ENCODE measurements around the gene EML4. TPM values are rescaled to one million over a fixed set of nuclear protein-coding genes. Genes with fewer than 3 reads are reported as not detected.

The EML4 gene
- total and polyA plus RNA-seq, 4 donors = 22.6 to 85.8 (median 54.4) TPM

GRCh38 chr2:42290005-42290404 is 120.9 kb downstream of the EML4 start:
- no peaks in the 10 kb centered on the region for H3K9me3 ChIP-seq (ENCODE audit: control insufficient read depth in 4 of 4, insufficient read depth in 3 of 4, low read length in 3 of 4)
- no peaks in the 10 kb centered on the region for H3K27me3 ChIP-seq (ENCODE audit: control insufficient read depth in 3 of 3, insufficient read depth in 3 of 3, low read length in 2 of 3)
- no peak for DNase-seq
- no peak overlapping the region for H3K4me3 ChIP-seq
- H3K9ac ChIP-seq (ENCODE audit: insufficient read depth in 1 of 2, low read length in 2 of 2) = no peak overlapping the region
- H3K4me1 ChIP-seq (ENCODE audit: control insufficient read depth in 5 of 5, insufficient read depth in 5 of 5, low read length in 5 of 5) = no peaks in the 10 kb centered on the region
- WGBS, 2 donors = 95 to 97% methylated on average over 8 of the region's 8 CpGs
- no peak for TF ChIP-seq CTCF (IDR thresholded peaks at IDR 0.05; ENCODE audit: control extremely low read depth, extremely low read depth)
- peaks cover 3 to 27% (median 5%) of the 10 kb centered on the region in 4 donors for H3K36me3 ChIP-seq (ENCODE audit: control insufficient read depth in 4 of 4, insufficient read depth in 4 of 4, low read length in 4 of 4)
- no peak overlapping the region for H3K27ac ChIP-seq (ENCODE audit: low read depth in 1 of 2, low read length in 1 of 2)
- ATAC-seq (ENCODE audit: insufficient read depth, low FRiP score) = no peak

- Histone ChIP-seq H3K9ac (ENCODE audit: insufficient read depth in 1 of 2, low read length in 2 of 2) (no peak overlapping the region), H3K27me3 (ENCODE audit: control insufficient read depth in 3 of 3, insufficient read depth in 3 of 3, low read length in 2 of 3) (no peaks in the 10 kb centered on the region), H3K4me3 (no peak overlapping the region), H3K27ac (ENCODE audit: low read depth in 1 of 2, low read length in 1 of 2) (no peak overlapping the region), H3K36me3 (ENCODE audit: control insufficient read depth in 4 of 4, insufficient read depth in 4 of 4, low read length in 4 of 4) (peaks cover 6 to 38% (median 8%) of the 10 kb centered on the region in 4 donors), H3K4me1 (ENCODE audit: control insufficient read depth in 5 of 5, insufficient read depth in 5 of 5, low read length in 5 of 5) (no peaks in the 10 kb centered on the region), H3K9me3 (ENCODE audit: control insufficient read depth in 4 of 4, insufficient read depth in 3 of 4, low read length in 3 of 4) (no peaks in the 10 kb centered on the region)
- no peak for ATAC-seq (ENCODE audit: insufficient read depth, low FRiP score)
- no peak for DNase-seq
- TF ChIP-seq CTCF (IDR thresholded peaks at IDR 0.05; ENCODE audit: control extremely low read depth, extremely low read depth) = no peak
- 96% methylated on average over 8 of the region's 8 CpGs for WGBS, 2 donors
These were observed 123.9 kb downstream of the EML4 start for GRCh38 chr2:42293019-42293418.

GRCh38 chr2:42296226-42296625 is 127.1 kb downstream of the EML4 start:
- Histone ChIP-seq H3K27ac (ENCODE audit: low read depth in 1 of 2, low read length in 1 of 2) (no peak overlapping the region), H3K9ac (ENCODE audit: insufficient read depth in 1 of 2, low read length in 2 of 2) (no peak overlapping the region), H3K4me3 (no peak overlapping the region), H3K9me3 (ENCODE audit: control insufficient read depth in 4 of 4, insufficient read depth in 3 of 4, low read length in 3 of 4) (no peaks in the 10 kb centered on the region), H3K36me3 (ENCODE audit: control insufficient read depth in 4 of 4, insufficient read depth in 4 of 4, low read length in 4 of 4) (peaks cover 7 to 40% (median 12%) of the 10 kb centered on the region in 4 donors), H3K27me3 (ENCODE audit: control insufficient read depth in 3 of 3, insufficient read depth in 3 of 3, low read length in 2 of 3) (no peaks in the 10 kb centered on the region), H3K4me1 (ENCODE audit: control insufficient read depth in 5 of 5, insufficient read depth in 5 of 5, low read length in 5 of 5) (no peaks in the 10 kb centered on the region)
- no peak for ATAC-seq (ENCODE audit: insufficient read depth, low FRiP score)
- TF ChIP-seq CTCF (IDR thresholded peaks at IDR 0.05; ENCODE audit: control extremely low read depth, extremely low read depth) = no peak
- 89 to 92% methylated on average over 2 of the region's 2 CpGs for WGBS, 2 donors
- no peak for DNase-seq

GRCh38 chr2:42297322-42297936 is 128.3 kb downstream of the EML4 start:
- TF ChIP-seq CTCF (IDR thresholded peaks at IDR 0.05; ENCODE audit: control extremely low read depth, extremely low read depth) = no peak
- H3K4me3 ChIP-seq = no peak overlapping the region
- no peak for ATAC-seq (ENCODE audit: insufficient read depth, low FRiP score)
- whole genome bisulfite sequencing, 2 donors = 75 to 85% methylated on average over 2 of the region's 2 CpGs
- peaks cover 7 to 31% (median 11%) of the 10 kb centered on the region in 4 donors for H3K36me3 ChIP-seq (ENCODE audit: control insufficient read depth in 4 of 4, insufficient read depth in 4 of 4, low read length in 4 of 4)
- H3K27me3 ChIP-seq (ENCODE audit: control insufficient read depth in 3 of 3, insufficient read depth in 3 of 3, low read length in 2 of 3) = no peaks in the 10 kb centered on the region
- no peaks in the 10 kb centered on the region for H3K4me1 ChIP-seq (ENCODE audit: control insufficient read depth in 5 of 5, insufficient read depth in 5 of 5, low read length in 5 of 5)
- H3K9ac ChIP-seq (ENCODE audit: insufficient read depth in 1 of 2, low read length in 2 of 2) = no peak overlapping the region
- no peak for DNase-seq
- no peaks in the 10 kb centered on the region for H3K9me3 ChIP-seq (ENCODE audit: control insufficient read depth in 4 of 4, insufficient read depth in 3 of 4, low read length in 3 of 4)
- no peak overlapping the region for H3K27ac ChIP-seq (ENCODE audit: low read depth in 1 of 2, low read length in 1 of 2)
